GM12801 (cell line): ENCODE measurements around the gene TAS2R38.

Source experiments
- CTCF ChIP-seq: IDR thresholded peaks from one replicate; pipeline ENCODE4 v1.5.1; 2011; ENCODE audit warnings: control low read depth; ENCODE audit not compliant: insufficient read length; ENCODE audit errors: extremely low read depth

Gene TAS2R38

GRCh38 chr7:141949451-141949850 lies 24.1 kb downstream of the TAS2R38 start:
- TF ChIP-seq CTCF: no peak

- TF ChIP-seq CTCF: no peak
Measured at GRCh38 chr7:141949021-141949420, 24.6 kb downstream of the TAS2R38 start.

- TF ChIP-seq CTCF: no peak
Measured at GRCh38 chr7:141946796-141947195, 26.8 kb downstream of the TAS2R38 start, which contains the start of gene CLEC5A. Gene CLEC5A (minus strand): TSS chr7:141946974. CDS start chr7:141946292, 682 bp downstream.

- TF ChIP-seq CTCF: no peak
Measured at GRCh38 chr7:141945356-141945755, 28.2 kb downstream of the TAS2R38 start.

GRCh38 chr7:141944811-141945210 lies 28.8 kb downstream of the TAS2R38 start:
- TF ChIP-seq CTCF: no peak

- TF ChIP-seq CTCF: no peak
Measured at GRCh38 chr7:141943846-141944245, 29.7 kb downstream of the TAS2R38 start.

- no peak for TF ChIP-seq CTCF
Measured at GRCh38 chr7:141941075-141941474, 32.5 kb downstream of the TAS2R38 start.

GRCh38 chr7:141930211-141930610 lies 43.4 kb downstream of the TAS2R38 start:
- no peak for TF ChIP-seq CTCF
